HEK293 (cell line): ENCODE data around the gene S1PR1.

Source experiments
- MZF1 ChIP-seq: fragments of 450-650 bp; formaldehyde crosslinking; IDR thresholded peaks from 2 replicates; pipeline ENCODE4 v1.5.1; 2017; ENCODE audit warnings: missing biosample characterization, missing genetic modification characterization, borderline replicate concordance
- WT1 ChIP-seq: fragments of 450-650 bp; formaldehyde crosslinking; IDR thresholded peaks from 2 replicates; pipeline ENCODE4 v1.5.1; 2016; ENCODE audit warnings: missing biosample characterization, missing genetic modification characterization
- ZBTB17 ChIP-seq: fragments of 450-650 bp; formaldehyde crosslinking; IDR thresholded peaks from 2 replicates; pipeline ENCODE4 v1.5.1; 2016; ENCODE audit warnings: missing biosample characterization, missing genetic modification characterization
- ZBTB21 ChIP-seq: fragments of 450-650 bp; formaldehyde crosslinking; IDR thresholded peaks from 2 replicates; pipeline ENCODE4 v1.5.1; 2017; ENCODE audit warnings: missing biosample characterization, missing genetic modification characterization
- ZBTB48 ChIP-seq: fragments of 450-650 bp; formaldehyde crosslinking; IDR thresholded peaks from 2 replicates; pipeline ENCODE4 v1.5.1; 2016; ENCODE audit warnings: missing biosample characterization, missing genetic modification characterization
- ZNF138 ChIP-seq: fragments of 450-650 bp; formaldehyde crosslinking; IDR thresholded peaks from 2 replicates; pipeline ENCODE4 v1.5.1; 2016; ENCODE audit warnings: missing biosample characterization, missing genetic modification characterization, borderline replicate concordance
- ZNF223 ChIP-seq: fragments of 450-650 bp; formaldehyde crosslinking; IDR thresholded peaks from 2 replicates; pipeline ENCODE4 v1.5.1; 2016; ENCODE audit warnings: missing biosample characterization, missing genetic modification characterization
- ZNF248 ChIP-seq: fragments of 450-650 bp; formaldehyde crosslinking; IDR thresholded peaks from 2 replicates; pipeline ENCODE4 v1.5.1; 2017; ENCODE audit warnings: missing biosample characterization, missing genetic modification characterization
- ZNF354C ChIP-seq: fragments of 450-650 bp; formaldehyde crosslinking; IDR thresholded peaks from 2 replicates; pipeline ENCODE4 v1.5.1; 2016; ENCODE audit warnings: missing biosample characterization, missing genetic modification characterization, low read depth, borderline replicate concordance
- ZNF37A ChIP-seq: fragments of 450-650 bp; IDR thresholded peaks from 2 replicates; pipeline ENCODE4 v1.5.1; 2018; ENCODE audit warnings: missing biosample characterization, missing genetic modification characterization
- ZNF391 ChIP-seq: fragments of 450-650 bp; formaldehyde crosslinking; IDR thresholded peaks from 2 replicates; pipeline ENCODE4 v1.5.1; 2016; ENCODE audit warnings: low read depth, missing biosample characterization, missing genetic modification characterization, borderline replicate concordance
- ZNF416 ChIP-seq: fragments of 450-650 bp; formaldehyde crosslinking; IDR thresholded peaks from 2 replicates; pipeline ENCODE4 v1.5.1; 2016; ENCODE audit warnings: missing biosample characterization, missing genetic modification characterization
- ZNF473 ChIP-seq: fragments of 450-650 bp; formaldehyde crosslinking; IDR thresholded peaks from 2 replicates; pipeline ENCODE4 v1.5.1; 2017; ENCODE audit warnings: missing biosample characterization, missing genetic modification characterization
- ZNF544 ChIP-seq: fragments of 450-650 bp; formaldehyde crosslinking; IDR thresholded peaks from 2 replicates; pipeline ENCODE4 v1.5.0; 2017; ENCODE audit warnings: missing biosample characterization, missing genetic modification characterization
- ZNF571 ChIP-seq: fragments of 450-650 bp; formaldehyde crosslinking; IDR thresholded peaks from 2 replicates; pipeline ENCODE4 v1.5.0; 2017; ENCODE audit warnings: missing biosample characterization, missing genetic modification characterization
- ZNF600 ChIP-seq: fragments of 450-650 bp; formaldehyde crosslinking; IDR thresholded peaks from 2 replicates; pipeline ENCODE4 v1.5.1; 2016; ENCODE audit warnings: missing biosample characterization, missing genetic modification characterization
- ZNF658 ChIP-seq: fragments of 450-650 bp; formaldehyde crosslinking; IDR thresholded peaks from 2 replicates; pipeline ENCODE4; 2016; ENCODE audit warnings: missing biosample characterization, missing genetic modification characterization
- ZNF660 ChIP-seq: fragments of 450-650 bp; IDR thresholded peaks from 2 replicates; pipeline ENCODE4 v1.5.1; 2018; ENCODE audit warnings: missing biosample characterization, mild to moderate bottlenecking, missing genetic modification characterization
- ZNF76 ChIP-seq: fragments of 450-650 bp; formaldehyde crosslinking; IDR thresholded peaks from 2 replicates; pipeline ENCODE4; 2016; ENCODE audit warnings: low read depth, missing biosample characterization, missing genetic modification characterization, borderline replicate concordance
- ZNF792 ChIP-seq: fragments of 450-650 bp; formaldehyde crosslinking; IDR thresholded peaks from 2 replicates; pipeline ENCODE4 v1.5.1; 2016; ENCODE audit warnings: missing biosample characterization, missing genetic modification characterization
- ZSCAN16 ChIP-seq: fragments of 450-650 bp; formaldehyde crosslinking; IDR thresholded peaks from 2 replicates; pipeline ENCODE4 v1.5.1; 2016; ENCODE audit warnings: missing biosample characterization, missing genetic modification characterization
- ZXDB ChIP-seq: fragments of 450-650 bp; formaldehyde crosslinking; IDR thresholded peaks from 2 replicates; pipeline ENCODE4 v1.5.1; 2016; ENCODE audit warnings: missing biosample characterization, missing genetic modification characterization
- TF ChIP-seq, protein P1 (sequence below): fragments of 450-650 bp; formaldehyde crosslinking; IDR thresholded peaks from 2 replicates; pipeline ENCODE4 v1.5.1; 2016; ENCODE audit warnings: missing biosample characterization, missing genetic modification characterization
- TF ChIP-seq, protein P2 (sequence below): fragments of 450-650 bp; formaldehyde crosslinking; IDR thresholded peaks from 2 replicates; pipeline ENCODE4 v1.5.1; 2016; ENCODE audit warnings: missing biosample characterization, missing genetic modification characterization
- TF ChIP-seq, protein P3 (sequence below): fragments of 450-650 bp; formaldehyde crosslinking; IDR thresholded peaks from 2 replicates; pipeline ENCODE4 v1.5.1; 2016; ENCODE audit warnings: missing biosample characterization, missing genetic modification characterization, borderline replicate concordance
- TF ChIP-seq, protein P4 (sequence below): fragments of 450-650 bp; formaldehyde crosslinking; IDR thresholded peaks from 2 replicates; pipeline ENCODE4 v1.5.1; 2016; ENCODE audit warnings: missing biosample characterization, missing genetic modification characterization
- TF ChIP-seq, protein P5 (sequence below): fragments of 450-650 bp; formaldehyde crosslinking; IDR thresholded peaks from 2 replicates; pipeline ENCODE4 v1.5.1; 2017; ENCODE audit warnings: missing biosample characterization, mild to moderate bottlenecking, missing genetic modification characterization, moderate library complexity

S1PR1 gene

DNA sequence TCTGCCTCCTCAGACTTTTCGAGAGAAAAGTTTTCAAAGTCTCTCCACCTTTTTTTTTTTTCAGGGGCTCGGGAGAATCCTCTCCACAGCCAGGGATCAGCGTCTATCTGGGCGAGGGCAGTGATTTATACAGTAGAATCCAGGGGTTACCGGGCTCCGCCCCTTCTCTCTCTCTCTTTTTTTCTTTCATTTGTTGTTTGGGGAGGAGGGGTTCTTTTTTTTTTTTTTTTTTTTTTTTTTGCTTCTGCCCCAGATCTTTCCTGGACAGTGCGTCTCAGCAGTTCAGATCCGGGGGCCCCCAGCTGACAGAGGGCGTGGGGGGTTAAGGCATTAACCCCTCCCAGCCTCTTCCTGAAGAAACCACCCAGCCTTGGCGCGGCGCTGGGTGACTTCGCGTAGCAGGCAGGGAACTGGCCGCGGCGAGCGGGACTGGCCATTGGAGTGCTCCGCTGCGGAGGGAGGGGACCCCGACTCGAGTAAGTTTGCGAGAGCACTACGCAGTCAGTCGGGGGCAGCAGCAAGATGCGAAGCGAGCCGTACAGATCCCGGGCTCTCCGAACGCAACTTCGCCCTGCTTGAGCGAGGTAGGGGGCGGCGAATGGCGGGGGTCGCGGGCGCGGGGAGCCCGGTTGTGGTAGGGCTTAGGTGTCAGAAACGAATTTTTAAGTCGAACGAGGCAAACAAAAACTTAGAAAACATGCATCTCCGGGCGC, at the start of gene S1PR1 (continued):
- TF ChIP-seq, protein P1, sequence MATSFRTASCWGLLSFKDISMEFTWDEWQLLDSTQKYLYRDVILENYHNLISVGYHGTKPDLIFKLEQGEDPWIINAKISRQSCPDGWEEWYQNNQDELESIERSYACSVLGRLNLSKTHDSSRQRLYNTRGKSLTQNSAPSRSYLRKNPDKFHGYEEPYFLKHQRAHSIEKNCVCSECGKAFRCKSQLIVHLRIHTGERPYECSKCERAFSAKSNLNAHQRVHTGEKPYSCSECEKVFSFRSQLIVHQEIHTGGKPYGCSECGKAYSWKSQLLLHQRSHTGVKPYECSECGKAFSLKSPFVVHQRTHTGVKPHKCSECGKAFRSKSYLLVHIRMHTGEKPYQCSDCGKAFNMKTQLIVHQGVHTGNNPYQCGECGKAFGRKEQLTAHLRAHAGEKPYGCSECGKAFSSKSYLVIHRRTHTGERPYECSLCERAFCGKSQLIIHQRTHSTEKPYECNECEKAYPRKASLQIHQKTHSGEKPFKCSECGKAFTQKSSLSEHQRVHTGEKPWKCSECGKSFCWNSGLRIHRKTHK, result no peak
- TF ChIP-seq ZBTB48 (tag by site-specific recombination) (peak; percentile 64; the same call in 1 of the 2 replicates), ZNF76 (tag by site-specific recombination) (no peak), ZNF391 (tag by site-specific recombination) (no peak), ZNF37A (tag by site-specific recombination) (no peak), ZBTB21 (tag by site-specific recombination) (no peak), WT1 (tag by site-specific recombination) (no peak), ZNF792 (tag by site-specific recombination) (no peak), ZNF571 (tag by site-specific recombination) (no peak), ZNF248 (tag by site-specific recombination) (no peak), MZF1 (no peak), ZNF473 (tag by site-specific recombination) (no peak), ZNF354C (tag by site-specific recombination) (no peak), ZNF223 (tag by site-specific recombination) (no peak), ZNF660 (tag by site-specific recombination) (no peak), ZNF416 (no peak), ZNF138 (tag by site-specific recombination) (no peak), ZNF658 (no peak), ZXDB (peak; percentile 94), ZNF544 (tag by site-specific recombination) (no peak), ZBTB17 (tag by site-specific recombination) (peak; percentile 58; the same call in 1 of the 2 replicates), ZSCAN16 (tag by site-specific recombination) (no peak), ZNF600 (peak; percentile 14; the same call in 1 of the 2 replicates)
- TF ChIP-seq, protein P2, sequence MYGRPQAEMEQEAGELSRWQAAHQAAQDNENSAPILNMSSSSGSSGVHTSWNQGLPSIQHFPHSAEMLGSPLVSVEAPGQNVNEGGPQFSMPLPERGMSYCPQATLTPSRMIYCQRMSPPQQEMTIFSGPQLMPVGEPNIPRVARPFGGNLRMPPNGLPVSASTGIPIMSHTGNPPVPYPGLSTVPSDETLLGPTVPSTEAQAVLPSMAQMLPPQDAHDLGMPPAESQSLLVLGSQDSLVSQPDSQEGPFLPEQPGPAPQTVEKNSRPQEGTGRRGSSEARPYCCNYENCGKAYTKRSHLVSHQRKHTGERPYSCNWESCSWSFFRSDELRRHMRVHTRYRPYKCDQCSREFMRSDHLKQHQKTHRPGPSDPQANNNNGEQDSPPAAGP (tag by site-specific recombination), result no peak
- TF ChIP-seq, protein P3, sequence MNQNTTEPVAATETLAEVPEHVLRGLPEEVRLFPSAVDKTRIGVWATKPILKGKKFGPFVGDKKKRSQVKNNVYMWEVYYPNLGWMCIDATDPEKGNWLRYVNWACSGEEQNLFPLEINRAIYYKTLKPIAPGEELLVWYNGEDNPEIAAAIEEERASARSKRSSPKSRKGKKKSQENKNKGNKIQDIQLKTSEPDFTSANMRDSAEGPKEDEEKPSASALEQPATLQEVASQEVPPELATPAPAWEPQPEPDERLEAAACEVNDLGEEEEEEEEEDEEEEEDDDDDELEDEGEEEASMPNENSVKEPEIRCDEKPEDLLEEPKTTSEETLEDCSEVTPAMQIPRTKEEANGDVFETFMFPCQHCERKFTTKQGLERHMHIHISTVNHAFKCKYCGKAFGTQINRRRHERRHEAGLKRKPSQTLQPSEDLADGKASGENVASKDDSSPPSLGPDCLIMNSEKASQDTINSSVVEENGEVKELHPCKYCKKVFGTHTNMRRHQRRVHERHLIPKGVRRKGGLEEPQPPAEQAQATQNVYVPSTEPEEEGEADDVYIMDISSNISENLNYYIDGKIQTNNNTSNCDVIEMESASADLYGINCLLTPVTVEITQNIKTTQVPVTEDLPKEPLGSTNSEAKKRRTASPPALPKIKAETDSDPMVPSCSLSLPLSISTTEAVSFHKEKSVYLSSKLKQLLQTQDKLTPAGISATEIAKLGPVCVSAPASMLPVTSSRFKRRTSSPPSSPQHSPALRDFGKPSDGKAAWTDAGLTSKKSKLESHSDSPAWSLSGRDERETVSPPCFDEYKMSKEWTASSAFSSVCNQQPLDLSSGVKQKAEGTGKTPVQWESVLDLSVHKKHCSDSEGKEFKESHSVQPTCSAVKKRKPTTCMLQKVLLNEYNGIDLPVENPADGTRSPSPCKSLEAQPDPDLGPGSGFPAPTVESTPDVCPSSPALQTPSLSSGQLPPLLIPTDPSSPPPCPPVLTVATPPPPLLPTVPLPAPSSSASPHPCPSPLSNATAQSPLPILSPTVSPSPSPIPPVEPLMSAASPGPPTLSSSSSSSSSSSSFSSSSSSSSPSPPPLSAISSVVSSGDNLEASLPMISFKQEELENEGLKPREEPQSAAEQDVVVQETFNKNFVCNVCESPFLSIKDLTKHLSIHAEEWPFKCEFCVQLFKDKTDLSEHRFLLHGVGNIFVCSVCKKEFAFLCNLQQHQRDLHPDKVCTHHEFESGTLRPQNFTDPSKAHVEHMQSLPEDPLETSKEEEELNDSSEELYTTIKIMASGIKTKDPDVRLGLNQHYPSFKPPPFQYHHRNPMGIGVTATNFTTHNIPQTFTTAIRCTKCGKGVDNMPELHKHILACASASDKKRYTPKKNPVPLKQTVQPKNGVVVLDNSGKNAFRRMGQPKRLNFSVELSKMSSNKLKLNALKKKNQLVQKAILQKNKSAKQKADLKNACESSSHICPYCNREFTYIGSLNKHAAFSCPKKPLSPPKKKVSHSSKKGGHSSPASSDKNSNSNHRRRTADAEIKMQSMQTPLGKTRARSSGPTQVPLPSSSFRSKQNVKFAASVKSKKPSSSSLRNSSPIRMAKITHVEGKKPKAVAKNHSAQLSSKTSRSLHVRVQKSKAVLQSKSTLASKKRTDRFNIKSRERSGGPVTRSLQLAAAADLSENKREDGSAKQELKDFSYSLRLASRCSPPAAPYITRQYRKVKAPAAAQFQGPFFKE, result no peak
- TF ChIP-seq, protein P4, sequence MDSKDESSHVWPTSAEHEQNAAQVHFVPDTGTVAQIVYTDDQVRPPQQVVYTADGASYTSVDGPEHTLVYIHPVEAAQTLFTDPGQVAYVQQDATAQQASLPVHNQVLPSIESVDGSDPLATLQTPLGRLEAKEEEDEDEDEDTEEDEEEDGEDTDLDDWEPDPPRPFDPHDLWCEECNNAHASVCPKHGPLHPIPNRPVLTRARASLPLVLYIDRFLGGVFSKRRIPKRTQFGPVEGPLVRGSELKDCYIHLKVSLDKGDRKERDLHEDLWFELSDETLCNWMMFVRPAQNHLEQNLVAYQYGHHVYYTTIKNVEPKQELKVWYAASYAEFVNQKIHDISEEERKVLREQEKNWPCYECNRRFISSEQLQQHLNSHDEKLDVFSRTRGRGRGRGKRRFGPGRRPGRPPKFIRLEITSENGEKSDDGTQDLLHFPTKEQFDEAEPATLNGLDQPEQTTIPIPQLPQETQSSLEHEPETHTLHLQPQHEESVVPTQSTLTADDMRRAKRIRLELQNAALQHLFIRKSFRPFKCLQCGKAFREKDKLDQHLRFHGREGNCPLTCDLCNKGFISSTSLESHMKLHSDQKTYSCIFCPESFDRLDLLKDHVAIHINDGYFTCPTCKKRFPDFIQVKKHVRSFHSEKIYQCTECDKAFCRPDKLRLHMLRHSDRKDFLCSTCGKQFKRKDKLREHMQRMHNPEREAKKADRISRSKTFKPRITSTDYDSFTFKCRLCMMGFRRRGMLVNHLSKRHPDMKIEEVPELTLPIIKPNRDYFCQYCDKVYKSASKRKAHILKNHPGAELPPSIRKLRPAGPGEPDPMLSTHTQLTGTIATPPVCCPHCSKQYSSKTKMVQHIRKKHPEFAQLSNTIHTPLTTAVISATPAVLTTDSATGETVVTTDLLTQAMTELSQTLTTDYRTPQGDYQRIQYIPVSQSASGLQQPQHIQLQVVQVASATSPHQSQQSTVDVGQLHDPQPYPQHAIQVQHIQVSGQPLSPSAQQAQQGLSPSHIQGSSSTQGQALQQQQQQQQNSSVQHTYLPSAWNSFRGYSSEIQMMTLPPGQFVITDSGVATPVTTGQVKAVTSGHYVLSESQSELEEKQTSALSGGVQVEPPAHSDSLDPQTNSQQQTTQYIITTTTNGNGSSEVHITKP, result peak; percentile 84
- TF ChIP-seq, protein P5, sequence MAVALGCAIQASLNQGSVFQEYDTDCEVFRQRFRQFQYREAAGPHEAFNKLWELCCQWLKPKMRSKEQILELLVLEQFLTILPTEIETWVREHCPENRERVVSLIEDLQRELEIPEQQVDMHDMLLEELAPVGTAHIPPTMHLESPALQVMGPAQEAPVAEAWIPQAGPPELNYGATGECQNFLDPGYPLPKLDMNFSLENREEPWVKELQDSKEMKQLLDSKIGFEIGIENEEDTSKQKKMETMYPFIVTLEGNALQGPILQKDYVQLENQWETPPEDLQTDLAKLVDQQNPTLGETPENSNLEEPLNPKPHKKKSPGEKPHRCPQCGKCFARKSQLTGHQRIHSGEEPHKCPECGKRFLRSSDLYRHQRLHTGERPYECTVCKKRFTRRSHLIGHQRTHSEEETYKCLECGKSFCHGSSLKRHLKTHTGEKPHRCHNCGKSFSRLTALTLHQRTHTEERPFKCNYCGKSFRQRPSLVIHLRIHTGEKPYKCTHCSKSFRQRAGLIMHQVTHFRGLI (tag by site-specific recombination), result no peak
